ENCODE measurements around the gene ADAMTS6.

GRCh38 chr5:65151614-65152013, 330.1 kb downstream of the ADAMTS6 start:
- TF ChIP-seq ZNF839 (CRISPR knock-in tag; IDR thresholded peaks at IDR 0.05; ENCODE audit: borderline replicate concordance) (no peak), CTCF (CRISPR knock-in tag; IDR thresholded peaks at IDR 0.05) (peak; percentile 54), NFE2L2 (IDR thresholded peaks at IDR 0.05; ENCODE audit: low read length) (no peak)
